Right forelimb (tissue), 1 donor: ENCODE measurements around the gene FATE1.

Experiments used
- DNase-seq: peaks from one replicate; pipeline ENCODE4 v3.0.0-alpha.2; 2018

Gene FATE1

DNA sequence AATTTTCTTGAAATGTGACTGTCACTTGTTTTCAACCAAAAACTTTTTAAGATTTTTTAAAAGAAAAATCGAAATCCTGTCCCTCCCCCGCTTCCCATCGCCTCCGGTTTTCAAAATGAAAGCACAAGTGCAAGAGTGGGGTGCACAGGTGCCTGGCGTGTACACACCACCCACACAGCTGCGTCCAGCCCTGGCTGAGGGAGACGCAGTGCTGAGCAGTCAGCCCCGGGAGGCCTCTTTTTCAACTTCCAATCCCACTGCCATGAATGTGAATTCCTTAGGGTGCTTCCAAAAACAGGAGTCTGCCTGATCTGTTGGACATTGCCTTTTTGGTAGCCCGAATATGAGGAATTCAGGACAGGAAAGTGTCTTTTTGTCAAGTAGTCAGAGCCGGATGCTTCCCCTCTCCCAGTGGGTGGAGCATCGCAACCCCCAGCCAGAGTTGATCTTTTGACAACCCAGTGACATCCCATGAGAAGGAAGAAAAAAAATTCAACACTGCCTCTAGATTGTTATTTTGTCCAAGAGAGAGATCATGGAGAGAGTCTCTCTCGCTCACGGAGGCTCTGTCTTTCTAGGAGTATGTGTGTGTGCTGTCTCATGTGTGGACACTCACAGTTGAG lies 11.7 kb upstream of the FATE1 start:
- DNase-seq: no peak

DNA sequence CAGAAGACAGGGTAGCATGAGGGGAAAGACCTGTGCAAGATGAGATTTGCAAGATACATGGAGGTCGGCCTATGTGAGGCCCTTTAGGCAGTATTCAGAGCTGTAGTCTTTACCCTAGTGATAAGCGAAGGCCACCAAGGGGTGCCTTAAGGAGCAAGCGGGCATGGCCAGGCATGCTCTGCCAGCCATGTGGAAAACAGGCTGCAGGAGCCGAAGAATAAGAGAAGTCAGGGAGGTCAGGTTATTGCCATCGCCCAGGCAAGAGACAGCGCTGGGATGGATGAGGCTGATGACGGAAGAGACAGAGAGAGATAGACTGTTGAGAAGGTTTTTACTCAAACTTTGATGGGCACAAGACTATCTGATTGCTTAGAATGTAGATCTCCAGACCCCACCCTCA lies 7.0 kb upstream of the FATE1 start:
- DNase-seq: no peak

DNA sequence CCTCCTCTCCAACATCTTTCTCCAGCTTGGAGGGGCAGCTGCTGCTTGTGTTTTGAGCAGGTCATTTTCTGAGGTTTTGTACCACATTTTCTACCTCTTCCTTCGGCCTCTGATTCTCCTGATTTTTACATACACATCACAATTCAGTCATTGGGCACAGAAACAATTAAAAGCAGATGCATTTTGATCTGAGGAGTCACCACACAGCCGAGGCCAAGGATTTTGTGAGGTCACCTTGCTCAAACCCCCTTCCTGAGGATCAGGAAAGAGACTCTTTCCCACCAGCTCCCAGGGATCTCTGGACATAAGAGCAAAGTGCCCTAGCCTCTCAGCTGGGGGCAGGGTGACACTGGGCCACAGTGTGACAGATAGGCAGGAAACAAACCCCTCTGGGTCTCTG lies 5.4 kb upstream of the FATE1 start:
- no peak for DNase-seq

DNA sequence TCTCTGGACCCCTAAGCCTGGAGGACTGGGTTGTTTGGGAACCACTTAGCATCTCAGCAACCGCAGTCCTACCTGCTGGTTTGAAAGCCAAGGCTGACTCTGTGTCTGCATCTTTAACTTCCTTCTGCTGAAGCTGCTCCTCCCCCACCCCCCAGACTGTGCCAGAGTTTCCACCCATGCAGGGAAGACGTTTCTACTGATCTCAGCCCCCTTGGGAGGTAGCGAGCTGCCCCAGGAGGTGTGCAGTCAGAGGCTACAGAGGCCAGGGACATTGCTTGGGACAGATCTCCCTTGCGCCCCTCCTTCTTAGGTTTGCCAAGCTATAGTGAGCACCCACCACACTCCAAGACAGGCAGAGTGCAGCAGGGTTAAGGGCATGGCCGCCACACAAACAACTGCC lies 4.7 kb upstream of the FATE1 start:
- no peak for DNase-seq

DNA sequence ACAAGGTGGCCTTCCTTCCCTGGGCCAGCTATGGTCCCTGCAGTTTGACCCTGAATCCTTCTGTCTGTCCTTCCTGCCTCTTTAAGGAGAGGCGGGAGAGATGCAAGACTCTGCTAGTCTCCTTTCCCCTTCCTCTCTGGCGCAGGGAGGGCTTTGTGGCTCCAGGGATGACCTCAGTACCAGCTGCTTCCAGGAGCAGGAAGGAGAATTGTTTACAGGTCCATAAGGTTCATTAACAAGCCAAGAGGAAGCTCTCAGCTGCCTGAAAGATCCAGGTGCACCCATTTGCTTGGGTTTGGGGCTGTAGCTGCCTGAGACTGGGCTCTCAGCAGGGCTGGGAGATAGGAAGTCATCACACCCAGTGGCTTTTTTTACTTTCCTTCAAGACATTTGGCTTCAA lies 4.0 kb upstream of the FATE1 start:
- peak; percentile 60 for DNase-seq

DNA sequence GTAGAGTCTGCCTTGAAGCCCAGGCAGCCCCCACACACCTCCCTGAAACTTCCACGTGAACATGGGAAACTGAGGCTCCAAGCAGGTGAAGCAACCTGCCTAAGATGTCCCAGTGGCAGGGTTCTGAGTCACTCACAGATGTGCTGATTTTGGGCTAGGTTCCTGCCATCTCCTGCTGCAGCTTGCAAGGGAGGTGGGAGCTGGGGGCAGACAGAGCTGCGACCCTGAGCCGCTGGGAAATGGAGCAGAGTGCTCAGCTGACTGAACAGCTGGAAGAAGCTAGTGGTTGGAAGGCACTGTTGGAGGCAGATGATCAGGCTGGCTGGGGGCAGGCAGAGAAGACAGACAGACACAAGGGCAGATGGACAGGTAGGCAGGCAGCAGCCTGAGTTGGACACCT lies 3.6 kb upstream of the FATE1 start:
- no peak for DNase-seq

DNA sequence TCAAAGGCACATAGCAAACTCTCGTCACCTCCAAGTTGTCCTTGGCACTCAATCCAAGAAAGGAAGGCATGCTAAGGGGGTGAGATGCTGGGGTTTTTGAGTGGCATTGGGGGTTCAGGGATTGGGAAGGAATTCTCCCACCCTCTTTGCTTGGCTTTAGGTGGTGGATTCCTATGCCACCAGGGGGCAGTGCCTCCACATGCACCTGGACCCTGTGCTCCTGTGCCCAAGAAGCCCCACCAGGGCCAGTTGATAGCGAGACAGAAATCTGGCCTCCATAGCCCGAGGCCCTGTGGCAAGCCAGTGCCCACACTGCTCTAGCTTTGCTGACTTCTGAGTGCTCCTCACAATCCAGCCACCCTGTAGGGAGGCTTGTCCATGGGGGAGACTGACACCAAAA lies 2.0 kb upstream of the FATE1 start:
- no peak for DNase-seq

DNA sequence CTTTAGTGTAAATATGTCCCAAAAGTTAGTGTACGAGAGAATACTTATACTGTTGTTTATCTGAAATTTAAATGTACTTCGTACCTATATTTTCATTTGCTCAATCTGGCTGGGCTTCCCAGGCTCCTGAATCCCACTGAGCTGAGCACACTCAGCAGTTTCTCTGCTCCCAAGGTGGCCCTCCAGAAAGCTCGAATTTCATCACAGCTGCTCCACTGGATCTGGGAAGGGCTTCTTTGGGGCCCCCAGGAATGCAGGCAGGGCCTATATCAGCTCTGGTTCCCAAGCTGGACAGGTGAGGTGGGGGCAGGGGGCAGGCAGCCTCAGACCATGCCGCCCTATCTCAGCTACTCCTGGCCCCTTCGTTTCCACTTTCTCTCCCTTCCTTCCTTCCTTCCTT lies 1.5 kb upstream of the FATE1 start:
- DNase-seq: no peak

DNA sequence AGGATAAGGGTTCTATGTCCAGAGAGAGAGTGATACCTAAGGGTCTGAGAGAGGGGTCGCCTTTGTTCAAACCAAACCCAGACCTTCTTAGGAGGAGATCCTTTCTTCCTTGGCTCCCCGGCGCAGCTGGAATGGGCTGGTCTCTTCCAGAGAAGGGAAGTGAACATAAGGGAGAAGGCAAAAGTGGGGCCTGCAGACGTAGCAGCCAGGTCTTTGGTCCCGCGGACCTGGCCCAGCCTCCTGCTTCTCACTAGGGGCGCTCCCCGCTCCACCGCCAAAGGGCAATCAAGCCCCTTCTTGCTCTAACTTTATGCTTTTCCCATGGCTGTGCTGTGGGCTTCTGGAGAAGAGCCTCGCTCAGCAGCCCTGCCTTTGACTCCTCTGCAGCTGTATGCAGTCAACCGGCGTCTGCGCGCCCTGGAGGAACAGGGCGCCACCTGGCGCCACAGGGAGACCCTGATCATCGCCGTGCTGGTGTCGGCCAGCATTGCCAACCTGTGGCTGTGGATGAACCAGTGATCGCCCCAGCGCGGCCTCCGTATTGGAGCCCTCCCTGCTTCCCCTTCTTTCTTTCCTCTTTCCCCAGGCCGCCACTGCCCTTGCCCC lies 6.5 kb downstream of the FATE1 start:
- peak; percentile 62 for DNase-seq

DNA sequence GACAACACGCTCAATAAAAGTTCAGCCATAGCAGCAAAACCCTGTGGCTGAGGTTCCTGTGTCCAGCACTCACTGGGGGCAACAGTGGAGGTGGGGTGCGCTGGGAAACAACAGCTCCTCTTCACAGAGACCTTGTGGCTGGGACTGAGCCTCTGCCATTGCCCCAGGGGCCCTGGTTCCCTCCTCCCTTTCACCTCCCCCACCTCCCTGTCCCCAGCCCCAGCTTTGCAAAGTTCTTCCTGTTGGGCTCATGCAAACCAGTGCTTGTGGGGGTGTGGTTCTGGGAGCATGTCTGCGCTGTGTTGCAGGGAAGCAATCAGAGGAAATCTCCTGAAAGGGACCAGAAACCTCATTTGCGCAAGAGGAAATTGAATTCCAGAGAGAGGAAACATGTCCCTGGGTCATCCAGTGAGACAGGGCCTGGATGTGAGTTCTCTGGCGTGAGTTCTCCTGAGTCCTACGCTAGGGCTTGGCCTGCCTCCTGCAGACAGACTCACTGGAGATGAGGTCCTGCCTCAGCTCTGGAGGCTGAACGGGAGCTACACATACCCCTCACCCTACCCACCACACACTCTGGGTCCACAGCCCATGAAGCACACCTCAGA lies 7.4 kb downstream of the FATE1 start:
- no peak for DNase-seq

DNA sequence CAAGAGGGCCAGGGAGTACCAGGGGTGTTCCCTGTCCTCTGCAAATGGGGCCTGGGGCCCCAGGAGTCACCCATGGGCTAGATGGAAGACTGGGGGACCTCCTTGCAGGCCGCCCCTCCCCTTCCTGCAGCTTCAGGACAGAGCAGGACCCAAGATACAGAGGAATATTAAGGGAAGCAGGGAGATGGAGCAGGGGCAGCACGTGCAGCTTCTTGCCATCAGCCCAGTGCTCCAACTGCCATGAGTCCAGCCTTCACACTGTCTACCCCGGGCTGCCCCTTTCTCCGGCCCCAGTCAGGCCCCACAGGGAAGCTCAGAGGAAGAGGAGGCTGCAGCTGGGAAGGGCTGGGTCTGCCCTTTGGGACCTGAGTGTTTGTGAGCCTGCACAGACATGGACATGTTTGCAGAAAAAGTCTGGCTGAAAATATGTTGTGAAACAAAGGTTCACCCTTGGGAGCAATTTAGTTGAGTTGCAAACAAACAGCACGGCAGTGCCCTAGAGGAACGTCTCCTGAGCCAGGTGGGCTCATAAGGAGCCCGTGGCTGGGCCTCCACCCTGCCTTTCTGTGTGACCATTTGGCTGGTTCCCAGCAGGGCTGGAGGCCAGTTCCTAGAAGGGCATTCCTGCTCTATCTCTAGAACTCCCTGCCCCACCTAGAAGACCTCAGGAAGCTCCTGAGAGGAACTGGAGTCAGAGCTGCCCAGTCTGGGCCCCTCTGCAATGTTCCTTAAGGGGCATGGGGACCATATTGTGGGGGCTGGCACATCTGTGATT lies 8.9 kb downstream of the FATE1 start:
- DNase-seq: no peak

DNA sequence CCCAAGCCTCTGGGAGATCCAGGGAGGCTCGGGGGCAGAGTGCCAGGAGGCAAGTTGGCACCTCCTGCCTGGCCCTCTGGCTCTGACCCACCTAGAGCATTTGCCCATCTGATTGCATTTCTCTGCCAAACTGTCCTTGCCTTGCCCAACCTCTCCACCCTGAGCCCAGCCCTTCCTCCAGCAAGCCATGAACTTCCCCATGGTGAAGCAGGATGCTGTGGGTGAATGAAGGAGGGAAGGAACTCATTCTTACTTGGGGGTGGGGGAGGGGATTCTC lies 9.4 kb downstream of the FATE1 start:
- DNase-seq: no peak

DNA sequence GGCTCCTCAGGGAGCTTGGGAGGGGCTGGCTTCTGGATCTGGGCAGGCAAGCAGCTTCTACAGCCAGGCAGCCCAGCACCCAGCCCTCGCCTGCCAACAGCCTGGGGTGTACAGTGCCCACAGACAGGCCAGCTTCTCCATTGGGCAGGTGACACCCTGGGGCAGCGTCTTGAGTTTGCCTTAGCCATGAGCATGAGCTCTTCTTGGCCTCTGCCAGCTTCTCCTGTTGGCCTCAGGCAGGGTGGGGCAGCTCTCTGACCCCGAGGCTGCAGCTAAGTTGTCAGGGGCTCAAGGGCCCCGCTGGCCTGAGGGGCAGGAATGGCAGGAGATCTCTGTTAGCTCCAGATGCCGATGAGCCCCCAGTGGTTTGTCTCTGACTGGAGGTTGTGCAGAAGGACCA lies 10.9 kb downstream of the FATE1 start:
- no peak for DNase-seq

DNA sequence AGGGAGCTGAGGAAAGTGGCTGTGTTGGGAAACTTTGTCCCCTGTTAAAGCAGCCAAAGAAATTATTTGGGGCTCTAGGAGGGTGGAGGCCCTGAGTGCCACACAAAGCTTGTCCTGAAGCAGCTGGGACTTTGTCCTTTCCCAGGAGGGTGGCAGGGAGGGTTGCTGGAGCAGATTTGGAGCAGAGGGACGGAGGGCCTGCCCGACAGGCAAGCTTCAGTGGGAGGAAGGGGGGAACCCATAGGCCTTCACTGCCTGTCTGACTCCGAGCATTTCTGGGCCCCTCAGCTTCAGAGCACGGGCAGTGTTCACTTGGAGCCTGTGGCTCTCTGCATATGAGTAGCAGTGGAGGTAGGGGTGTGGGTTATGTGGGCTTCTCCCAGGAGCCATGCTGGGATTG lies 11.5 kb downstream of the FATE1 start:
- DNase-seq: no peak

DNA sequence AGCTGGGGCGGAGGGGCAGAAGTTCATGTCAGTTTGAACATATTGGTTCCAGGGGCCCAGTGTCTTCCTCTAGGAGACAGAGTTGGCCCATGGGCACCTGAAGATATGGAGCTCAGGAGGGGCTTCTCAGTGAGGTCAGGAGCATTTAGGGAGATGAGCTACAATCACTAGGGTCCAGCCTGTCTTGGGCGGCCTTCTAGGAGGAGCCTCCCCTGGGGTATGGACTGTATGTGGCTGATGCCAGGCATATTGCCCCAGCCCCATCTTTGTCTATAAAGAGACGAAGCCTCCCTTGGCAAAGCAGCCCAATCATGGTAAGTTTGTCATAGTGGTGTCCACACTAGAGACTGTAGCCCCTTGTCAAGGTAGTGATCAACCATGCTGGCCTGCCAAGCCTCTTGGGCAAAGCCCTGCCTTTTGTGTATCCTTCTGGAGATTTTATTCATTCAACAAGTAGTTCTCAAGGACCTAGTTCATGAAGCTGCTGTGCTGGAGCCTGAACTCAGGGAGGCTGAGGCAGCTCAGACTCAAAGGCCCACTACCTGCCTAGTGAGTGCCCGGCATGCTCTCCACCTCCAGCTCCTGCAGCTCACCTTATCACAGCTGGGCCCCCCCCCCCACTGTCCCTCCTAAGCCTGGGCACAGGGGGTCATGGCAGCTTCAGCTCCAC lies 13.4 kb downstream of the FATE1 start:
- DNase-seq: no peak

DNA sequence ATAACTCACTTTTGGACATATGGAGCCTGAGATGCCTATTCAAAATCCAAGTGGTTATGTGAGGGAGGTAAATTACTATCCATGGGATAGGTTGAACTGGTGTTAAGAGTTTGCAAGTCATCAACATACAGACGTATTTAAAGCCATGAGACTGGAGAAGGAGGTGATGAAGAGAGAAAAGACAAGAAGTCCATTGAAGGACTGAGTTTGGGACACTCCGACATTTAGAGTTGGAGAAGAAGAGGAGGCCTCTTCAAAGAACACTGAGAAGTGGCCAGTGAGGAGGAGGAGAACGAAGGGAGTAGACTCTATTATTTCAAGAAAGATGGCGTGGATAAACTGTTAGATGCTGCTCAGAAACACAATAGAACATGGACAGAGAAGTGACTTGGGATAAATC lies 18.6 kb downstream of the FATE1 start, which contains the start of gene CNGA2:
Gene CNGA2, plus strand, starts transcription at position 301 of the 400 bp plus-strand sequence. CDS start 3,738 bp downstream, outside the sequence.
- DNase-seq: no peak

DNA sequence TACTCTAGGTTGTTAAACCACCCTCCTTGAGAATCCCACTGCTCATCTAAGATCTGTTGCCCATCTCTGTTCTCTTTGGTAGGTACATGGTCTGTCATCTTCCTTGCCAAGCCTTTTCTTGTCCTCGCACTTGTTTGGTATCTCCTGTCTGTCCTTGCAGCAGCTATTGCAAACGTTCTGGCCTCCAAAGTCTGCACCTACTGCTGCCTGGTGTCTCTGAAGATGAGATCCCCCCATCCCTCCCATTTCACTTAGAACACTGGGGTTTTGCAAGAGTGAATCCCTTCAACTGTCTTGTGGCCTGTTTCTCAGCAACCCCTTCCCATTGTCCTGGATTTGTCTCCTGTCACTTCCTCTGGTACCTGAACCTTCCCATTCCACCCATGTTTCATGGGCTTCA lies 19.4 kb downstream of the FATE1 start:
- DNase-seq: no peak

DNA sequence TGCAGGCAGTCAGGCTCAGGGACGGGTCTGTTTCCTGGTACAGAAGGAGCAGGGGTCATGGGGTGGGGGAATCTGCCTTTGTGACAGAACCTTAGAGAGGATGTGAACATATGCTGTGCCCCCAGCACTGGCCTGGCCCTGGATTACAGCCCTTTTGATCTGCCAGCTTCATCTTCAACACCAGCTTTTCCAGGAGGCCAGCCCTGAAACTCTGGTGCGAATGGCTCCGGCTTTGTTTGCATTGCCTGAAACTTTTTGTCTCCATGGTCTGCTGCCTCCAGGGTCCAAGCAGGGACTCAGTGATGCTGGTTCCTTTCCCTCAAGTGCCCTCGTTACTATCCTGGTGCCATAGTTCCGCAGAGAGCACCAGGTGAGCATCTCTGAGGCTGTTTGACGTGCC lies 20.9 kb downstream of the FATE1 start:
- no peak for DNase-seq

DNA sequence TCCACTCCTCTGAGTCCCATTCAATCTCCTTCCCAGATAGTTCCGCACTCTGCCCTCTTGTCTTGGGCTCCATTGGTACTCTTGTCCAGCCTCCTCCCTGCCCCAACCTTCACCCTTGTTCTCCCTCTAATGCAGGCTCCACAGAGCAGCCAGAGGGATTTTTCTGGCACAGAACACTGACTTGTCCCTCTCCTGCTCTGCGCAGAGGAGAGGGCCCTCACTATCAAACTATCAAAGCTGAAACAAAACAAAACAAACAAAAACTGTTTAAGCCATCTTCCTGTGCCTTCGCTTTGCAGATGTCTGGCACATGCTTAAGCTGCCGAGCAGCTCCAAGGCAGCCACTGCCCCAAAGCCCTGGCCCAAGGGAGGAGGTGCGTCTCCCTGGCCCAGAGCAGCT lies 21.7 kb downstream of the FATE1 start:
- no peak for DNase-seq

DNA sequence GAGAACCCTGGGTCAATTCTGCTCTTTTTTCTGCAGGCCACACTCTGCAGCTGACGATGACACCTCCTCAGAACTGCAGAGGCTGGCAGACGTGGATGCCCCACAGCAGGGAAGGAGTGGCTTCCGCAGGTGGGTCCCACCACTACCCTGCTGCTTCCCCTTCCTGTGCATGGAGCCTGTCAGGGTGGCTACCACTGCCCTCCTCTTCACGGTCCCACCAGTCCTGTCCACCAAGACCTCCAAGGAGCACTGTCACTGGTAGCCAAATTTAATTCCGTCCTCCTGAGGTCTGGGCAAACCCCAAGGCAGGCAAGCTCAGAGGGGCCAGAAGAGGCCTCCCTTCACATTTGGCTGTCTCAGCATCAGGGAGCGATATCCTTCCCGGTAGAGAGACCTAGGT lies 22.9 kb downstream of the FATE1 start:
- DNase-seq: no peak

DNA sequence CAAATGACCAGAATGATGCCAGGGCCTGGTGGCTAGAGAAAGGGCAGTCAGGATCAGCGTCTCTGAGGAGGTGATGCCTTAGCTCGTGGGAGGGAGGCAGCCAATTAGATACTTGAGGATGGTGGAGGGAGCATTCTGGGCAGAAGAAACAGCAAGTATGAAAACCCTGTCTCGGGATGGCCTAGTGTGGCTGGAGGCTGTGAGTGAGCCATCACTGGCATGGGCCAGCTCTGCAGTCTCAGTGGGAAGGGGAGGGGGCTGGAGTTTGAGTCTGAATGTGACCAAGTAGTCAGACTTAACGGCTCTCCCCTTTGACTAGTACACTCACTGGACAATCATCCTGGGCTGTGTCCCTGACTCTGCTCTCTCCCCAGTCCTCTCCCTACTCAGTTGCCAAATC lies 25.8 kb downstream of the FATE1 start:
- DNase-seq: no peak

DNA sequence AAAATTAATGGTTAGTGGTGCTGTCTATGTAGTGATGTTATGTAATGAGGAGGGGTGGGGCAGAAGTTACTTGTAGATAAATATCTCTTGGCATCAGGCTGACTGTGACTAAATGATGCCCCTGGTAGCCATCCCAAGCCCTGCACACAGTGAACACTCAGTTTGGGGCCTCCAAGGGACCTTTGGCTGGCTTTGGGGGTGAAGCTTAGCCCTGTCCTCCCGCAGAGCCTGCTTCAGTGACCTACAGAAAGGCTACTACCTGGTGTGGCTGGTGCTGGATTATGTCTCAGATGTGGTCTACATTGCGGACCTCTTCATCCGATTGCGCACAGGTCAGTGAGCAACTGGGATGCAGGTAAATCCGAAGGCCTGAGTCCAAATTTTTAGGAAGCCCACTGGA lies 26.5 kb downstream of the FATE1 start:
- no peak for DNase-seq

DNA sequence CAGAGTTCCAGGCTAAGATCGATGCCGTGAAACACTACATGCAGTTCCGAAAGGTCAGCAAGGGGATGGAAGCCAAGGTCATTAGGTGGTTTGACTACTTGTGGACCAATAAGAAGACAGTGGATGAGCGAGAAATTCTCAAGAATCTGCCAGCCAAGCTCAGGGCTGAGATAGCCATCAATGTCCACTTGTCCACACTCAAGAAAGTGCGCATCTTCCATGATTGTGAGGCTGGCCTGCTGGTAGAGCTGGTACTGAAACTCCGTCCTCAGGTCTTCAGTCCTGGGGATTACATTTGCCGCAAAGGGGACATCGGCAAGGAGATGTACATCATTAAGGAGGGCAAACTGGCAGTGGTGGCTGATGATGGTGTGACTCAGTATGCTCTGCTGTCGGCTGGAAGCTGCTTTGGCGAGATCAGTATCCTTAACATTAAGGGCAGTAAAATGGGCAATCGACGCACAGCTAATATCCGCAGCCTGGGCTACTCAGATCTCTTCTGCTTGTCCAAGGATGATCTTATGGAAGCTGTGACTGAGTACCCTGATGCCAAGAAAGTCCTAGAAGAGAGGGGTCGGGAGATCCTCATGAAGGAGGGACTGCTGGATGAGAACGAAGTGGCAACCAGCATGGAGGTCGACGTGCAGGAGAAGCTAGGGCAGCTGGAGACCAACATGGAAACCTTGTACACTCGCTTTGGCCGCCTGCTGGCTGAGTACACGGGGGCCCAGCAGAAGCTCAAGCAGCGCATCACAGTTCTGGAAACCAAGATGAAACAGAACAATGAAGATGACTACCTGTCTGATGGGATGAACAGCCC lies 28.0 kb downstream of the FATE1 start:
- DNase-seq: no peak
